ENCODE data around the gene GABRG3.

DNA sequence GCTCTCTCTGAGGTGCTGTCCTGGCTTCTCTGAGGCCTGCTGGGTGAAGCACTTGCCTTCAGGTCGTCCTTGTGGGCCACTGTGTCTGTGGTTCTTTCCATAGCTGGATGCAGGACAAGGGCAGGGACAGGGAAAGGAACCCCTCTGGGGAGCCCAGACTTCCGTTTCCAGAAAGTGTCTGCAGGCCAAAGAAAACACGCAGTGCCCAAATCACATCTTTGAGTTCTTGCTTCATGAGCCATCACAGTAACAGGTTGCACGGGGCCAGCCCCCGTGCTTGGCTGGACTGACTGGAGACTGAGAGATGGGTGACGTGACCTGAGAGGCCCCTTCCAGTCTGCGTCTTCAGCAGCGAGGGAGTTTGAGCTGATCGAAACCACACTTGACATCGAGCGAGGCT, 115.8 kb downstream of the GABRG3 start:
- no peak for TF ChIP-seq TAF1 (conservative IDR thresholded peaks at IDR 0.05)
- TF ChIP-seq, protein P1, sequence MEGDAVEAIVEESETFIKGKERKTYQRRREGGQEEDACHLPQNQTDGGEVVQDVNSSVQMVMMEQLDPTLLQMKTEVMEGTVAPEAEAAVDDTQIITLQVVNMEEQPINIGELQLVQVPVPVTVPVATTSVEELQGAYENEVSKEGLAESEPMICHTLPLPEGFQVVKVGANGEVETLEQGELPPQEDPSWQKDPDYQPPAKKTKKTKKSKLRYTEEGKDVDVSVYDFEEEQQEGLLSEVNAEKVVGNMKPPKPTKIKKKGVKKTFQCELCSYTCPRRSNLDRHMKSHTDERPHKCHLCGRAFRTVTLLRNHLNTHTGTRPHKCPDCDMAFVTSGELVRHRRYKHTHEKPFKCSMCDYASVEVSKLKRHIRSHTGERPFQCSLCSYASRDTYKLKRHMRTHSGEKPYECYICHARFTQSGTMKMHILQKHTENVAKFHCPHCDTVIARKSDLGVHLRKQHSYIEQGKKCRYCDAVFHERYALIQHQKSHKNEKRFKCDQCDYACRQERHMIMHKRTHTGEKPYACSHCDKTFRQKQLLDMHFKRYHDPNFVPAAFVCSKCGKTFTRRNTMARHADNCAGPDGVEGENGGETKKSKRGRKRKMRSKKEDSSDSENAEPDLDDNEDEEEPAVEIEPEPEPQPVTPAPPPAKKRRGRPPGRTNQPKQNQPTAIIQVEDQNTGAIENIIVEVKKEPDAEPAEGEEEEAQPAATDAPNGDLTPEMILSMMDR (IDR thresholded peaks at IDR 0.05; ENCODE audit: low read depth, low read length, missing input control): no peak
- TF ChIP-seq, protein P2, sequence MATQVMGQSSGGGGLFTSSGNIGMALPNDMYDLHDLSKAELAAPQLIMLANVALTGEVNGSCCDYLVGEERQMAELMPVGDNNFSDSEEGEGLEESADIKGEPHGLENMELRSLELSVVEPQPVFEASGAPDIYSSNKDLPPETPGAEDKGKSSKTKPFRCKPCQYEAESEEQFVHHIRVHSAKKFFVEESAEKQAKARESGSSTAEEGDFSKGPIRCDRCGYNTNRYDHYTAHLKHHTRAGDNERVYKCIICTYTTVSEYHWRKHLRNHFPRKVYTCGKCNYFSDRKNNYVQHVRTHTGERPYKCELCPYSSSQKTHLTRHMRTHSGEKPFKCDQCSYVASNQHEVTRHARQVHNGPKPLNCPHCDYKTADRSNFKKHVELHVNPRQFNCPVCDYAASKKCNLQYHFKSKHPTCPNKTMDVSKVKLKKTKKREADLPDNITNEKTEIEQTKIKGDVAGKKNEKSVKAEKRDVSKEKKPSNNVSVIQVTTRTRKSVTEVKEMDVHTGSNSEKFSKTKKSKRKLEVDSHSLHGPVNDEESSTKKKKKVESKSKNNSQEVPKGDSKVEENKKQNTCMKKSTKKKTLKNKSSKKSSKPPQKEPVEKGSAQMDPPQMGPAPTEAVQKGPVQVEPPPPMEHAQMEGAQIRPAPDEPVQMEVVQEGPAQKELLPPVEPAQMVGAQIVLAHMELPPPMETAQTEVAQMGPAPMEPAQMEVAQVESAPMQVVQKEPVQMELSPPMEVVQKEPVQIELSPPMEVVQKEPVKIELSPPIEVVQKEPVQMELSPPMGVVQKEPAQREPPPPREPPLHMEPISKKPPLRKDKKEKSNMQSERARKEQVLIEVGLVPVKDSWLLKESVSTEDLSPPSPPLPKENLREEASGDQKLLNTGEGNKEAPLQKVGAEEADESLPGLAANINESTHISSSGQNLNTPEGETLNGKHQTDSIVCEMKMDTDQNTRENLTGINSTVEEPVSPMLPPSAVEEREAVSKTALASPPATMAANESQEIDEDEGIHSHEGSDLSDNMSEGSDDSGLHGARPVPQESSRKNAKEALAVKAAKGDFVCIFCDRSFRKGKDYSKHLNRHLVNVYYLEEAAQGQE (IDR thresholded peaks at IDR 0.05): no peak

All from liver (tissue), 3 donors.